ENCODE results near the gene AMHR2.

AMHR2 gene

DNA sequence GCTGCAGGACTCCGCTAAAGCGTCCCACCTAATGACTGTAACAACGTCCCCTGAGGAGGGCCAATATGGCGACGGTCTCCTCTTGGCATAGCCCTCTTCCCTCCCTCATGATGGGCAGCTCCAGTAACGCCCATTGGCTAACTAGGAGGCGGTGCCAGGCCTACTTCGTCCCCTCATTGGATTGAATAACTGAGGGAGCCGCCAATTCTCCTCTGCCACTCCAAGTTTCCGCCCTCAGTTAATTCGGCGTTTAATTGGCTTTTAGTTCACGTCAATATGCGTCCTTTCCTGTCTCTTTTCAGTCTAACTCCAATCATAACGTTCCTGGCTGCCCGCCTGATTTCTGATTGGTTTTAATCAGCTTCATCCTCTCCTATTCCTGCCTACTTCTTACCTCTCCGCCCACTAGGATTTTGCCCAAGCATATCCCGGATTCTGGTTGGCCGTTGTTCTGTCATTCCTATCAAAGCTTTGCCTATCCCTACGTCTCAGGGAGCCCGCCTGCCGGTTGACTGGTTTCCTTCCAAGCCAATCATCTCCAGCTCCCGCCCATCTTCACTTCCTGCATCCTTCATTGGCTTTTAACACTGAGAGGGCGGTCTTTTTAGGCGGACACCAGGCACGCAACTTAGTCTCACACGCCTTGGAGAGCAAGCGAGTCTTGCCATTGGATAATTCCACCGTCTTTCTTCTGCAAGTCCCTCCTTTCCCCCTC is 44.1 kb upstream of the AMHR2 start:
- Histone ChIP-seq H3K4me1 (ENCODE audit: insufficient read depth, poor library complexity, severe bottlenecking) (peaks cover 24% of the 10 kb centered on the region), H3K4me3 (ENCODE audit: severe bottlenecking) (peak overlapping the region; percentile 50), H3K27ac (ENCODE audit: poor library complexity, severe bottlenecking) (peak overlapping the region; percentile 82), H3K36me3 (ENCODE audit: low read depth) (peaks cover 34% of the 10 kb centered on the region), H3K9me3 (ENCODE audit: severe bottlenecking) (no peaks in the 10 kb centered on the region), H3K27me3 (ENCODE audit: insufficient read depth, poor library complexity, severe bottlenecking) (no peaks in the 10 kb centered on the region)
- peak; percentile 98 for DNase-seq (ENCODE audit: low spot score)
- ATAC-seq (ENCODE audit: low read depth) = peak; percentile 85
- TF ChIP-seq, protein P1, sequence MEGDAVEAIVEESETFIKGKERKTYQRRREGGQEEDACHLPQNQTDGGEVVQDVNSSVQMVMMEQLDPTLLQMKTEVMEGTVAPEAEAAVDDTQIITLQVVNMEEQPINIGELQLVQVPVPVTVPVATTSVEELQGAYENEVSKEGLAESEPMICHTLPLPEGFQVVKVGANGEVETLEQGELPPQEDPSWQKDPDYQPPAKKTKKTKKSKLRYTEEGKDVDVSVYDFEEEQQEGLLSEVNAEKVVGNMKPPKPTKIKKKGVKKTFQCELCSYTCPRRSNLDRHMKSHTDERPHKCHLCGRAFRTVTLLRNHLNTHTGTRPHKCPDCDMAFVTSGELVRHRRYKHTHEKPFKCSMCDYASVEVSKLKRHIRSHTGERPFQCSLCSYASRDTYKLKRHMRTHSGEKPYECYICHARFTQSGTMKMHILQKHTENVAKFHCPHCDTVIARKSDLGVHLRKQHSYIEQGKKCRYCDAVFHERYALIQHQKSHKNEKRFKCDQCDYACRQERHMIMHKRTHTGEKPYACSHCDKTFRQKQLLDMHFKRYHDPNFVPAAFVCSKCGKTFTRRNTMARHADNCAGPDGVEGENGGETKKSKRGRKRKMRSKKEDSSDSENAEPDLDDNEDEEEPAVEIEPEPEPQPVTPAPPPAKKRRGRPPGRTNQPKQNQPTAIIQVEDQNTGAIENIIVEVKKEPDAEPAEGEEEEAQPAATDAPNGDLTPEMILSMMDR (IDR thresholded peaks at IDR 0.05; ENCODE audit: poor library complexity, severe bottlenecking) = no peak

DNA sequence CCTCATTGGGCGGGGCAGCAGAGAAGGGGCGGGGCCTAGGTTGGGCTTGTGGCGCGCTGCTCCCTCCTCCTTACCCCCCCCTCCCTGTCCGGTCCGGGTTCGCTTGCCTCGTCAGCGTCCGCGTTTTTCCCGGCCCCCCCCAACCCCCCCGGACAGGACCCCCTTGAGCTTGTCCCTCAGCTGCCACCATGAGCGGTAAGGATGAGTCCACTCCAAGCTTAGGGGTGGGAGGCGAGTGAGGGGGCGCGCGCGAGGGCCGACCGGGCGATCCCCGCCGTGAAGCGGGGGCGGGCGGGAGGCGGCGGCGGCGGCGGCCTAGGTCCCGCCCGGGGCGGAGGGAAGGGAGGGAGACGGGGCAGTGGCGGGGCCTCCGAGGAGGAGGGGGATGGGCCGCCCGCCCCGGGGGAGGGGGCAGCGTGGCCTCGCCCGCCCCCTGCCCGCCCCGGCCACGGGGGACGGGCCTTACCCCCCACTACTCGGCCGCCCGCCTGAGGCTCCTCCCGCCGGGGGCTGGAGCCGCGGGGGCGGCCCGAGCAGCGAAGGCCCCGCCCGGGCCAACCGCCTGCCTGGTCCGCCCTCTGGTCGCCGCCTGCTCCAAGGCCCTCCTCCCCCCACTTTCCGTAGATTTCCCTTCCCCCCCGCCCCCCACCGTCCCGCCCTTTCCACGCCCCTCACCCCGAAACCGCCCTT is 43.4 kb upstream of the AMHR2 start, which contains the start of gene SP1:
TSS of gene SP1 (plus strand) at position 73 of the 690 bp plus-strand sequence. CDS start at position 189, 116 bp downstream.
- Histone ChIP-seq H3K4me1 (ENCODE audit: insufficient read depth, poor library complexity, severe bottlenecking) (peaks cover 24% of the 10 kb centered on the region), H3K36me3 (ENCODE audit: low read depth) (peaks cover 41% of the 10 kb centered on the region), H3K4me3 (ENCODE audit: severe bottlenecking) (peak within 1 kb of the TSS; percentile 50), H3K27me3 (ENCODE audit: insufficient read depth, poor library complexity, severe bottlenecking) (no peaks in the 10 kb centered on the region), H3K27ac (ENCODE audit: poor library complexity, severe bottlenecking) (peak within 1 kb of the TSS; percentile 82), H3K9me3 (ENCODE audit: severe bottlenecking) (no peaks in the 10 kb centered on the region)
- TF ChIP-seq, protein P1 (IDR thresholded peaks at IDR 0.05; ENCODE audit: poor library complexity, severe bottlenecking) = no peak
- DNase-seq (ENCODE audit: low spot score) (peak; percentile 89), ATAC-seq (ENCODE audit: low read depth) (peak; percentile 20)

DNA sequence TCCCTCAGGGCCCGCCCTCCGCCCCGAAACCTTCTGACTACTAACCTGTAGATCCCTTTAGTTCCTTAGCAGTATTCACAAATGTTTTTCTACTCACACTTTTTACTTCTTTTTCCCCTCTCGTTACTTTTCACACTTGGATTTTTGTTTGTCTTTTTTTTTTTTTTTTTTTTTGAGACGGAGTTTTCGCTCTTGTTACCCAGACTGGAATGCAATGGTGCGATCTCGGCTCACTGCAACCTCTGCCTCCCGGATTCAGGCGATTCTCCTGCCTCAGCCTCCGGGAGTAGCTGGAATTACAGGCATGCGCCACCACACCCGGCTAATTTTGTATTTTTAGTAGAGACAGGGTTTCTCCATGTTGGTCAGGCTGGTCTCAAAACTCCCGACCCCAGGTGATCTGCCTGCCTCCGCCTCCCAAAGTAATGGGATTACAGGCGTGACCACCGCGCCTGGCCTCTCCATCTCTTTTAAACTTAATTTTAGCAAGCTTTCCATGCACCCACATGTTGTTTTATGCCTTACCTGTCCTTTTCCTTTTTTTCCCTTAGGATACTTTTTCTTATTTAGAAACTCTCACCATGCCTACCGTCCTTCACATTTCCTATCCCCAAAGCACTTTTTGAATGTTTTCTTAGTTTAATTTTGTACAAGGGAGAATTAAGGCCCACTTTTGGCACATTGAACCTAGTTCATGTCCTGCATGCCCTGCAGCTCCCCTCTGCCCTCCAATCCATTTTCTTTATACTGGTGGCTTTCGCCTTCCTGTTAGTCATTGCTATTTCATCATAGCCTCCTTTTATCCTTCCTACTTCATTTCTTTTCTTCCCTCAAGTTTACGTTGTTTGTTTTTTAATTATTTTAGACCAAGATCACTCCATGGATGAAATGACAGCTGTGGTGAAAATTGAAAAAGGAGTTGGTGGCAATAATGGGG is 42.6 kb upstream of the AMHR2 start:
- Histone ChIP-seq H3K27ac (ENCODE audit: poor library complexity, severe bottlenecking) (peak overlapping the region; percentile 82), H3K27me3 (ENCODE audit: insufficient read depth, poor library complexity, severe bottlenecking) (no peaks in the 10 kb centered on the region), H3K9me3 (ENCODE audit: severe bottlenecking) (no peaks in the 10 kb centered on the region), H3K4me1 (ENCODE audit: insufficient read depth, poor library complexity, severe bottlenecking) (peaks cover 27% of the 10 kb centered on the region), H3K4me3 (ENCODE audit: severe bottlenecking) (peak overlapping the region; percentile 50), H3K36me3 (ENCODE audit: low read depth) (peaks cover 49% of the 10 kb centered on the region)
- DNase-seq (ENCODE audit: low spot score) (no peak), ATAC-seq (ENCODE audit: low read depth) (no peak)
- TF ChIP-seq, protein P1 (IDR thresholded peaks at IDR 0.05; ENCODE audit: poor library complexity, severe bottlenecking) = no peak

DNA sequence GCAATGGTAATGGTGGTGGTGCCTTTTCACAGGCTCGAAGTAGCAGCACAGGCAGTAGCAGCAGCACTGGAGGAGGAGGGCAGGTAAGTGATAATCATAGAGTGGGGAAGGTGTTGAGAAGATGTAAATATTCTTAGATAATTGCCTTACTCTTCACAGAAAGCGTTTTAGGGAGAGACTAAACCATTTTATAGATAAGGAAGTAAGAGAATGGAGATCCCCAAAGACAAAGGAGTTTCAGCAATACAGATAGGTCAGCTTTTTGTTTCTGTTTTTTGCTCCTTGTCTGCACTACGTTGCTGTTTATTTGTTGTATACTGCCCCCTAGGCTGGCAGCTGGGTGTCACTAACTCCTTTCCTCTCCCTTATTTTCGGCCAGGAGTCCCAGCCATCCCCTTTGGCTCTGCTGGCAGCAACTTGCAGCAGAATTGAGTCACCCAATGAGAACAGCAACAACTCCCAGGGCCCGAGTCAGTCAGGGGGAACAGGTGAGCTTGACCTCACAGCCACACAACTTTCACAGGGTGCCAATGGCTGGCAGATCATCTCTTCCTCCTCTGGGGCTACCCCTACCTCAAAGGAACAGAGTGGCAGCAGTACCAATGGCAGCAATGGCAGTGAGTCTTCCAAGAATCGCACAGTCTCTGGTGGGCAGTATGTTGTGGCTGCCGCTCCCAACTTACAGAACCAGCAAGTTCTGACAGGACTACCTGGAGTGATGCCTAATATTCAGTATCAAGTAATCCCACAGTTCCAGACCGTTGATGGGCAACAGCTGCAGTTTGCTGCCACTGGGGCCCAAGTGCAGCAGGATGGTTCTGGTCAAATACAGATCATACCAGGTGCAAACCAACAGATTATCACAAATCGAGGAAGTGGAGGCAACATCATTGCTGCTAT is 41.7 kb upstream of the AMHR2 start:
- Histone ChIP-seq H3K36me3 (ENCODE audit: low read depth) (peaks cover 55% of the 10 kb centered on the region), H3K4me1 (ENCODE audit: insufficient read depth, poor library complexity, severe bottlenecking) (peaks cover 29% of the 10 kb centered on the region), H3K4me3 (ENCODE audit: severe bottlenecking) (peak overlapping the region; percentile 50), H3K27ac (ENCODE audit: poor library complexity, severe bottlenecking) (peak overlapping the region; percentile 82), H3K27me3 (ENCODE audit: insufficient read depth, poor library complexity, severe bottlenecking) (no peaks in the 10 kb centered on the region), H3K9me3 (ENCODE audit: severe bottlenecking) (no peaks in the 10 kb centered on the region)
- TF ChIP-seq, protein P1 (IDR thresholded peaks at IDR 0.05; ENCODE audit: poor library complexity, severe bottlenecking) = peak; percentile 68
- ATAC-seq (ENCODE audit: low read depth) (peak; percentile 3; the same call in 2 of the 3 replicates), DNase-seq (ENCODE audit: low spot score) (peak; percentile 77)

Measured in RWPE2 (cell line).